HG03025 (cell line): Measurements from ENCODE around the gene SOX15.
"Not testable (repeated sequence)": the region's sequence is repeated elsewhere in the genome, so short reads cannot be mapped to it uniquely, and the experiment has no call there.

ENCODE experiments used
- ATAC-seq: cut with Tn5 transposase; IDR thresholded peaks from one replicate; pipeline ENCODE4 v1.9.1; 2021; ENCODE audit warnings: mild to moderate bottlenecking, moderate library complexity; ENCODE audit not compliant: unreplicated experiment, low FRiP score

SOX15 gene

DNA sequence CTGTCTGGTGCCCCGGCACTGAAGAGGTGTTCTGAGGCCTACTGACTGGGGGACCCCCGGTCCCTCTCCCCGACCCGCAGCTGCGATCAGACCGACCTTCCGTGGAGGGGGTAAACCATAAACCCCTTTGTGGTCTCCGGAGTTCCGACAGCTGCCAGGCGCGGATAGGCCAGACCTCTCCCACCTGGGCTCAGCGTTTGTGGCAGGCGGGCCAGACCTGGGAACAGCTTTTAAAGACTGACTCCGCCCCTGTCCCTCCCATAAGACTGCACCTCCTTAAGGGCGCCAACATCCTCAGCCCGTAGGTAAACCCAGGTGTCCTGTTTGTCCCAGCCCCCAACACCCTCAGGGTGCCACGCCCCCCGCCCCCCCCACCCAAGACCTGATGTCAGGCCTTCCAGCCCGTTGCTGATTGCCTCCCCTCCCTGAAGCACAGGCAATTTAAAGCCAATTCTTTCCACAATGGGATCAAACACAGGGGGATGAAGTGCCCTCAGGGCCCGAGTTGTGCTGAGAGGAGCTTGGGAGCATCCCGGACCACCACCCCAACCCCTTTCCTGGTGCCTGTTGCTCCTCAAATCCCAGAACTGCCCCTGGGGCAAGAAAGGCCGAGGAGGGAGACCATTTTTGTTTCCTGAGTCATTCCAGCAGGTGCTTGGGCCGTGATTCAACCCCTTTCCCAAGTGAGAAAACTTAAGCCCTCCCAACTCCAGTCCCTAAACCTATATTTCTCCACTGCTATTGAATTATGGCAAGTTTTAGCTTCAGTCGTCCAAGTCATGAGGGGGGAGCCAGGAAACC is at the start of gene SOX15:
SOX15 (minus strand) TSS at position 204 of the 801 bp plus-strand sequence. CDS start 418 bp downstream, outside the sequence.
- ATAC-seq = no peak

DNA sequence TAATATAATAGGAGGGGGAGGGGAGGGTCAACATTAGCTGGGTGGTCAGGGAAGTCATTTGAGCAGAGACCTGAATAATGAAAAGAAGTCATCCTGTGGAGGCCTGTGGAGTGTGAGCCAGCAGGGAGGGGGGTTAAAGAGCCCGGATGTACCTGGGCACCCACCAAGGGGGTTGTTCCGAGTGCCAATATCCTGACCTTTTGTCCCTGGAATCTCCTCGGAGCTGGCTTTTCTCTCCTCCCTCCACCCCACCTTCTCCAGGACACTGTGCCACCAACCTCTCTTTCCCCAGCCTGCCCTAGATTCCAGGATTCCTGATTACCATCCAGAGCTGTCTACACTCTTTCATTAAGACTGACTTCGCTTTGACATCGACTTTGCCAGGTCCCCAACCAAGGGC is 46.3 kb upstream of the SOX15 start:
- no peak for ATAC-seq

DNA sequence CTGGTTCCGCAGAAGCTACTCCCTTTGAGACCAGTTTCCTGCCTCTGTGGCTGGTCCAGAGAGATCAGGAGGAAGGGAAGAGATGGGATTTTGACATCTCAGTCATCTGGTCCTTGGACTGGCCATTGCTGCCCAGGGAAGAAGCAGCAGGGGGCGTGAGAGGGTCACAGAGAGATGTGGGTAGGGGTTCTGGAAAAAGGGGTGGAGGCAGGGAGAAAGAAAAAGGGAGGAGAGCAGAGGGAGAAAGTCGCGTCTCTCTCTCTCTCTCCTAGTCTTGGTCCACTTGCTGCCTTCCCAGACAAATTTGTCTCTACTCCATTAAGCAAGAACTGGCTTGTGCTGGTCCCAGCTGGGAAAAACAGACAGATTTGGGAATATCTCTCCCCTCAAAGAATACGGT is 44.5 kb upstream of the SOX15 start:
- ATAC-seq = no peak

DNA sequence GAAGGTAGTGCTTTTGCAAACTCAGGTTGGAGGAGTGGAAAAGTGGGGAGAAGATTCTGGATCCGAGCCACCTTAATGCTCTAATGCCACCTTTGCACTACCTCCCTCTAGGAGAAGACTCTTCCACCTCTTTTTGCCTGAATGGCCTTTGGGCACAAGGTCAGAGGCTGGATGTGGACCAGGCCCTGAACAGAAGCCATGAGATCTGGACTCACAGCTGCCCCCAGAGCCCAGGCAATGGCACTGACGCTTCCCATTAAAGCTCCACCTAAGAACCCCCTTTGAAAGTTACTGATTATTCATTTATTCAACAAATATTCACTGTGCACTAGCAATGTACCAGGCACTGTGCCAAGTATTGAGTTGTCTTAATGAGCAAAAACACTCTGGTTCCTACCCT is 43.2 kb upstream of the SOX15 start:
- no peak for ATAC-seq

DNA sequence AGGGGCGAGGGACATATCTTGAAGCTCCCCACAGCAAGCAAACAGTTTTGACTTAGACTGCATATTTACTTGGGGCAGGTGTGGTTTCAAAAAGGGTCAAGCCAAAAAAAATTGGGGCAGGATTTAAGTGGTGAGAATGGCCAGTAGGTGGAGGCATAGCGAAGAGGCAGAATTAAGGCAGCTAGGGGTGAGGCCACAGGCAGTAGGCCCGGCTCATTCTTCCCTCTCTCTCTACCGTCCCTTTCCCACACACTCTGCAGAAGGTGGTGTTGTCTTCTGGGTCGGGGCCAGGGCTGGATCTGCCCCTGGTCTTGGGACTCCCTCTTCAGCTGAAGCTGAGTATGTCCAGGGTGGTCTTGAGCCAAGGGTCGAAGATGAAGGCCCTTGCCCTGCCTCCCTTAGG is 42.6 kb upstream of the SOX15 start:
- no peak for ATAC-seq

DNA sequence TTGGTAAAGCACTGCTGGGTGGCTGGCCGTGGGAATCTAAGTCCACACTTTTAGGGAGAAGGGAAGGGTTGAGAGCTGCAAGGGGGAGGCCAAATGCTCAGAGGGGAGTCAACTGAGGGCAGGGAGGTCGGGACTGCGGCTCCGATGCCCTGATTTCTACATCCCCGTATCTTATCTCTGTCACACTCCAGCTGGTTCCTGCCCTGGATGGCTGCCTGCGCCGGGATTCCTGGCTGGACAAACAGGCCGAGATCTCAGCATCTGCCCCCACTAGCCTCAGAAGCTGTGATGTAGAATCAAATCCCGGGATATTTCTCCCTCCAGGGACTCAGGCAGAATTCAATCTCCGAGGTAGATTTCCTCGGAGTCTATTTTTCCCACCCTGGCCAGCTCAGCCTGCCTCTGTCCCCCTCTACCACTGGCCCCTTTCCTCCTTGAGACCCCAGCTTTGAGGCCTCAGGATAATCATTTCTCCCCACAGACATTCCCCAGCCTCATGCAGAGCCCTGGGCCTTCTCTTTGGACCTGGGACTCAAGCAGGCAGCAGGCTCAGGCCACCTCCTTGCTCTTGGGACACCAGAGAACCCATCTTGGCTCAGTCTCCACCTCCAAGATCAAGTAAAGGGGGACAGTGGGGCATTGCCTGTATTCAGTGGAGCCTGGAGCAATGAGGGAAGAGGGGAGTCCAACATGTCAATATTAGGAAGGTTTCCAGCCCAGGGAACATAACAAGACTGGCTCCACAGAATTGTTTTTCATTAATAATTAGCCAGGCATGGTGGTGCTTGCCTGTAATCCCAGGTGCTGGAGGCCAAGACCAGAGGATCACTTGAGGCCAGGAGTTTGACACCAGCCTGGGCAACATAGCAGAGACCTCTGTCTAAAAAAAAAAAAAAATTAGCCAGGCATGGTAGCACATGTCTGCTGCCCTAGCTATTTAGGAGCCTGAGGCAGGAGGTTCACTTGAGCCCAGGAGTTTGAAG is 41.8 kb upstream of the SOX15 start:
- no peak for ATAC-seq

DNA sequence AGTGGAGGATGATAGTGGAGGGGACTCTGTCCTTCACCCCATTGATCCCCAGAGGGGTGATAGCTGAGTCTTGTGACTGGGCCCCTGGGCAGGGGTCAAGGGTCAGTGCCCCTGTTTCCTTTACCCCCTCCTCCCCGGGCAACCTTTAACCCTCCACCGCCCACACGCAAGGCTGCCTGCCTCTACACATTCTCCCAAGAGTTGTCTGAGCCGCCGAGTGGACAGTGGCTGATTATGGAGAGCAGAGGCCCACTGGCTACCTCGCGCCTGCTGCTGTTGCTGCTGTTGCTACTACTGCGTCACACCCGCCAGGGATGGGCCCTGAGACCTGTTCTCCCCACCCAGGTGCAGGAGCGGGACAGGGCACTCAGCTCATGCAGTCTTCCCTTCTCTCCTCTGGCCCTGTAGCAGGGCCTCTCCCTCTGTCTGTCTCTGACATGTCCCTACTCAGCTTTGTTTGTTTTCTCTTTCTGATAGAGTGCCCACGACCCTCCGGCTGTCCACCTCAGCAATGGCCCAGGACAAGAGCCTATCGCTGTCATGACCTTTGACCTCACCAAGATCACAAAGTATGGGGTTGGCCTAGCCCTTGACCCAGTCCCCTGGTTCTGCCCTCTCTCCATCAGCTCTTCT is 40.2 kb upstream of the SOX15 start, which contains the start of gene SHBG:
SHBG (plus strand) TSS at position 197 of the 633 bp plus-strand sequence; CDS start at position 235, 38 bp downstream.
- no peak for ATAC-seq

DNA sequence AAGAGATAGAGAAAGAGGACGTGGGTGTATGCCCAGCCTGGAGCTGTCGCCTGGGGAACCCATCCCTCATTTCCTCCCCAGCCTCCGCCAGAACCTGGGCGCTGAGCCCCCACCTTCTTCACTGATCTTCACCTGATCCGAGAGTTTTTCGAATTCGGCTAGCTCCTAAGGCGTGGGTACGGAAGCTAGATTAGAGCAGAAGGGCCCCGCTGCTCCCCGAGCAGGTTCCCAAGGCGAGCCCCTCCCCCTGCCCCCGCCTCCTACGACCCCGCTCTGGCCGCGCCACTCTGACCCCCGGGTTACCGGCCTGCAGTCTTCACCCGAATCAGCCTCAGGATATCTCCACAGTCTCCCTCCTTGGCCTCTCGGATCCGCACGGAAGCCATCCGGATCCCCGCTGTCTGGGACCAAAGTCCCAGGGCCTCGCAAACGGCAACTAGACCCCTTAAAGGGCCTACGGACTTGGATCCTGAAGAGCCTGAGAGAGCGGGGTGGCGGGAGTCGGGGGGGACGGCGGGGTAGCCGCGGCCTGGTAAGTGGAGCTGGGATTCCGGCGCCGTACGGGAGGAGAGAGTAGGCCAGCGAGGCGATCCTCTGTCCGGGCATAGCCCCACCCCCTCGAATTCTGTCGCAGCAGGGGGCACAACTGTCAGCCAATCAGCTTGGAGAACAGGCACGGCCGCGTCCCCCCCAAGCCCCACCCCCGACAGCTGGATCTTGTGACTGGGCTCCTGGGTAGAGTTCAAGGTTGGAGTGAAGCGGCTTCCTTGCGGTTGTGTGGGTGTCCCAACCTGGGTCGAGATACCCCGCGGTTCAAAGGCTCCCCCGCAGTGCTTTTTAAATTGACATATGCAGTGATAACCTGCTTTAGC is 37.6 kb upstream of the SOX15 start, which contains the start of gene SAT2:
SAT2 (minus strand) TSS at position 572 of the 872 bp plus-strand sequence; CDS start at position 386, 186 bp downstream.
- peak; percentile 77 for ATAC-seq

DNA sequence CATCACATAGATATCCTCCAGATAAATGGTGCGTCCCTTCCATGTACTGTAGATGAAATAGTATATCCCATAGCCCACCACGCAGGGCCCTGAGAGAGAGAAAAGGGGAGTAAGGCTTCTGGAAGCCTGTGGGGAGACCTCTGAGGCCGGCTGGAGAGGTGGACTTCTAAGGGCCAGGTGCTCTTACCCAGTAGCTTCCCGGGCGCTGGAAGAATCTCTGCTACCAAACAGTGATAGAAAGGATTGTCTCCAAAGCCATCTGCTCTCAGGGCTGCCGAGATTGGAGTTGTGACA is 37.0 kb upstream of the SOX15 start:
- no peak for ATAC-seq

DNA sequence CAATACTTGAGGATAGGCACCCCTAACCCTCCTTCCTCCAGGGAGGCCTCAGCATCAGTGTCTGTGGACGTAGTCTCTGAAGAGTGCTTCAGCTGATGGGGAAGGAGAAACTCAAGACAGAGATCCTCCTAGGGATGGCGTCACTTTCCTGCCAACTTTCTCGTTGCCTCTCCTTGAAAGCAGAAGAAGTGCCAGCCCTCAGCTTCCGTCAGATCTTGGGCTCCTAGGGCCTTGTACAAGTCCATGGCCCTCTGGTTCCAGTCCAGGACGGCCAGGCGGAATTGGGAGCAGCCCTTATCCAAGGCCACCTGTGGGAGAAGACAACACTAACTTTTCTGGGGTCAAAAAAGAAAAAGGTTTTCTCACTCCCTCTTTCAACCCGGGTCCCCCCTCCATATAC is 36.4 kb upstream of the SOX15 start:
- no peak for ATAC-seq

DNA sequence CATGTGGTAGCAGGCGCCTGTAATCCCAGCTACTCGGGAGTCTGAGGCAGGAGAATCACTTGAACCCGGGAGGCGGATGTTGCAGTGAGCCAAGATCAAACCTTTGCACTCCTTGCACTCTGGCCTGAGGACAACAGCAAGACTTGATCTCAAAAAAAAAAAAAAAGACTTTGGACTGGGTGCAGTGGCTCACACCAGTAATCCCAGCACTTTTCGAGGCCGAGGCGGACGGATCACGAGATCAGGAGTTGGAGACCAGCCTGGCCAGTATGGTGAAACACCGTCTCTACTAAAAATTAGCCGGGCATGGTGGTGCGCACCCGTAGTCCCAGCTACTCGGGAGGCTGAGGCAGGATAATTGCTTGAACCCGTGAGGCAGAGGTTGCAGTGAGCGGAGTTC is 35.9 kb upstream of the SOX15 start:
- ATAC-seq = not testable (repeated sequence)

DNA sequence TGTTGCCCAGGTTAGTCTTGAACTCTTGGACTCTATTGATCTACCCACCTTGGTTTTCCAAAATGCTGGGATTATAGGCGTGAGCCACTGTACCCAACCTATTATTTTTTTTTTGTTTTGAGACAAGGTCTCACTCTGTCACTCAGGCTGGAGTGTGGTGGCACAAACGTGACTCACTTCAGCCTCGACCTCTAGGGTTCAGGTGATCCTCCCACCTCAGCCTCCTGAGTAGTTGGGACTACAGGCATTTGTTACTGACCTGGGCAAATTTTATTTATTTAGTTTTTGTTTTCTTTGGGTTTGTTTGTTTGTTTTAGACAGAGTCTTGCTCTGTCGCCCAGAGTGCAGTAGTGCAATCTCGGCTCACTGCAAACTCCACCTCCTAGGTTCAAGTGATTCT is 33.8 kb upstream of the SOX15 start:
- ATAC-seq = no peak

DNA sequence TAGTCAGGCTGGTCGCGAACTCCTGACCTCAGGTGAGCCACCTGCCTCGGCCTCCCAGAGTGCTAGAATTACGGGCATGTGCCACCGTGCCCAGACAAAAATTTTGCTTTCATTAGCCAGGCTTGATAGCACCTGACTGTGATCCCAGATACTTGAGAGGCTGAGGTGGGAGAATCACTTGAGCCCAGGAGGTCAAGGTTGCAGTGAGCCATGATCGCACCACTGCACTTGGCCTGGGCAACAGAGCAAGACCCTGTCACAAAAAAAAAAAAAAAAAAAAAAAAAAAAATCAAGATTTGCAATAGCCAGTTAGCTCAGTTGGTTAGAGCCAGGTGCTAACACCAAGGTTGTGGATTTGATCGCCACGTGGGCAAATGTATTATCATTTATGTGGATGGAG is 30.9 kb upstream of the SOX15 start:
- ATAC-seq = no peak

DNA sequence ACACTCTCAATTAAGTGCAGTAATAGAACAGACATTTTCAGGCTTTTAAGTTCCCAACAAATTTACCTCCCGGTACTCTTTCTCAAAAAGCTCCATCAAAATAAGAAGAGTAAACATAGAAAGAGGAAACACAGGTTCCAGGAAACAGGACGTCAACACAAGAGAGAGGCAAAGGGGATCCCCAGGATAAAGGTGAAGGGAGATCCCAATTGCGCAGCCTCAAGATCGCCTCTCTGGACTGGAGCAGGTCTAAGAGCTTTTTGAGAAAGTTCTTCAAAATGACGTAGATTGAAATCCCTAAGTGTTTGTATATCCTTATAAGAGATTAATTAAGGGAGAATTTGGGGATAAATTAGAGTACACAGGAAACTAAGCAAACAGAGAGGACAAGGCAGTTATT is 28.7 kb upstream of the SOX15 start:
- no peak for ATAC-seq

DNA sequence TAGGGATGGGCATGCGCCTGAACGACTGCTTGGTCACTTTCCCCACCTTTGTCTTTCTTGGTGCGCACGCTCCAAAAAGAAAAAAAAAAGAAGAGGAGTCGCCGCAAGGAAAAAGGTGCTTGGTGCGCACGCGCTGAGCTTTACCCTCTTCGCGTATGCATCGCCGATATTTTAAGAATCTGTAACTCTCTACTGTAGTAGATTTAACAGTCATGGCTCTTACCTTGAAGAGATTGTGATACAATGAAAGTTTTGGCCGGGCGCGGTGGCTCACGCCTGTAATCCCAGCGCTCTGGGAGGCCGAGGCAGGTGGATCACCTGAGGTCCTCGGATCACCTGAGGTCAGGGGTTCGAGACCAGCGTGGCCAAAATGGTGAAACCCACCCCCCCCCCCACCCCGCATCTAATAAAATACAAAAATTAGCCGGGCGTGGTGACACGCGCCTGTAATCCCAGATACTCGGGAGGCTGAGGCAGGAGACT is 25.4 kb upstream of the SOX15 start:
- ATAC-seq = no peak

DNA sequence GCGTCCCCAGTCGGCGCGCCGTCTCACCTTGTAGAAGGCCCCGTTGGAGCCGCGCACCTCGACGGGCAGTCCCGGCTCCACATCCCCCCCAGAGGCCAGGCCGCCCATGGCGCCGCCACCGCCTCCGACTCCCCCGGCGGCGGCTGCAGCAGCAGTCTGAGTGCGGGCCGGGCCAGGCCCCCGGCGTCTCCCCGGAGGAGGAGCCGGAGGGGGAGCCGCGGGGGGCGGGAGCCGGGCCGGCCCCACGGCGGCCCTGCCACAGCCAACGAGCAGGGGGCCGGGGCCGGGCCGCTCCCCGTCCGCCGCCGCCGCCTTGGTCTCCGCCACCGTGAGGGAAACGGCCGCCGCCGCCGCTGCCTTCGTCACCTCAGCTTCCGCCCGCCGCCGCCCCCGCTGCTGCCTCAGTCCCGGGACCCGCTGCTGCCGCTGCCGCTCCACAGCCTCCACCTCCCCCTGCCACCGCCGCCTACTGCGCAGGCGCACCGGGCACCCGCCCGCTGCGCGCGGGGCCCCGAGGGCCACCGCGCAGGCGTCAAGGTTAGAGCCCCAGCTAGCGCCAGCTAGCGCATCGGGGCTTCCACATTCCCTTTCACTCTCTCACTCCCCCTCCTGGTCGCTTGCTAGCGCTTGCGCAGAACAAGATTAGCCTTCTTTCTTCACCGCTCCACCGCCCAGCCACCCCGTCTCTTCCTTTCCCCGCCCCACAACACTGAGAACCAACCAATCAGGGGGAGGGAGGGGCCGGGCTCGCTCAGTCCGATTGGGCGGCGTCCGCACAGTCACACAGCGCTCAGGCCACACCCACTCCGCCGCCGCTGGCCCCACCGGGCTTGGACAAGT is 24.8 kb upstream of the SOX15 start, which contains the start of gene FXR2:
FXR2 (minus strand) TSS at position 473 of the 840 bp plus-strand sequence; CDS start at position 108, 365 bp downstream.
- ATAC-seq = peak; percentile 89

DNA sequence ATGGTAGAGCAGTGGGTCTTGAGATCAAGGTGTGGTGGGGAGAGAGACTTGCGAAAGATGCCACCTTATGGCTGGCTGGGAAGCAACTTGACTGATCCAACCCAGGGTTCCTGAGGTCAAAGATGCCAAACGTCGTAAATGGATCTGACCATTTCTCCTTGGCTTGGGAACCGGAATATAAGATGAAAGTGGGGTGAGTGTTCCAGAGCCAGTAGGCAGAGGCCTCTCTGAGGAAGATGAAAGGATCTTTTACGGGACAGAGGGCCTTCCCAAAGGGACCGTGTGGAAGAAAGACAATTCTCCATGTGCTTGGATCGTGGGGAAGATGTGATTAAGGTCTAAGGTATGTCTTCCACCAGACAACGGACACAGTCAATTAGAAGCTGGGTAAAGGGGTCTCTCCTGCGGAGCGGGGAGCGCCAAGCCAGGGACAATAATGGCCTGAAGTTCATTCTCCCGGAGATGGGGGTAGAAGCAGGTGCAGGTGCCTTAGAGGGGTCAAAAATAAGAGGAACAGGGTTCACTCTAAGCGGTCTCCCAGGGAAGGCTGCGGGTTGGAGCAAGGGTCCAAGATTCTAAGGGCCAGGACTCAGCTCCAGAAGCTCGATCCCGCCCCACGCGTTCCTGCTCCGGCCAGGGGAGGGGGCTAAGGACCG is 24.0 kb upstream of the SOX15 start:
- ATAC-seq = no peak

DNA sequence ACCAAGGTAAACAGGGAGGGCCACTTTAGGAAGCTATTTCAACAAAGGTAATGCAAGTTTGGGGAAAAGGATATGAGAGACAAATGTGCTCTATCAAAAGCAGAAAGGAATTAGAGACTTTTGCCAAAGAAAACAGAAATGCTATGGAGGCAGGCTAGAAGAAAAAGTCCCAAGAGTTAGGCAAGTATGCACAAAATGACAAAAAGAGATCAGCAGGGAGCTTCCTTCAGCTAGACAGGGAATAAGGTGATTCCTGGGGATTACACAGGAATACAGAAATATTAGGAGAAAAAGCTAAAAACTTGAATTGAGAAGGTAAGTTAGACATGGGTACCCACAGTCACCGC is 22.4 kb upstream of the SOX15 start:
- ATAC-seq = no peak
